Peyer's patch (tissue), 4 donors: ENCODE results near the gene BDNF.

ENCODE experiments used
- POLR2A ChIP-seq, 2 donors: fragments of 450-650 bp; IDR thresholded peaks; one replicate each; pipeline ENCODE4 v1.5.1; 2017; ENCODE audit warnings: antibody characterized with exemption in 2 of 2, mild to moderate bottlenecking in 2 of 2, moderate library complexity in 2 of 2
- TF ChIP-seq, protein P1 (sequence below), 6 experiments: fragments of 450-650 bp in 4 of 6; fragments of 200-600 bp in 2 of 6; sonication (generic) in 1 of 6; IDR thresholded peaks; one replicate each; pipeline ENCODE4 v1.5.1; 2017 to 2019; ENCODE audit warnings: antibody characterized with exemption in 6 of 6, mild to moderate bottlenecking in 3 of 6, moderate library complexity in 1 of 6

GRCh38 chr11:27696961-27697360 is 3.3 kb downstream of the BDNF start:
- TF ChIP-seq, protein P1, sequence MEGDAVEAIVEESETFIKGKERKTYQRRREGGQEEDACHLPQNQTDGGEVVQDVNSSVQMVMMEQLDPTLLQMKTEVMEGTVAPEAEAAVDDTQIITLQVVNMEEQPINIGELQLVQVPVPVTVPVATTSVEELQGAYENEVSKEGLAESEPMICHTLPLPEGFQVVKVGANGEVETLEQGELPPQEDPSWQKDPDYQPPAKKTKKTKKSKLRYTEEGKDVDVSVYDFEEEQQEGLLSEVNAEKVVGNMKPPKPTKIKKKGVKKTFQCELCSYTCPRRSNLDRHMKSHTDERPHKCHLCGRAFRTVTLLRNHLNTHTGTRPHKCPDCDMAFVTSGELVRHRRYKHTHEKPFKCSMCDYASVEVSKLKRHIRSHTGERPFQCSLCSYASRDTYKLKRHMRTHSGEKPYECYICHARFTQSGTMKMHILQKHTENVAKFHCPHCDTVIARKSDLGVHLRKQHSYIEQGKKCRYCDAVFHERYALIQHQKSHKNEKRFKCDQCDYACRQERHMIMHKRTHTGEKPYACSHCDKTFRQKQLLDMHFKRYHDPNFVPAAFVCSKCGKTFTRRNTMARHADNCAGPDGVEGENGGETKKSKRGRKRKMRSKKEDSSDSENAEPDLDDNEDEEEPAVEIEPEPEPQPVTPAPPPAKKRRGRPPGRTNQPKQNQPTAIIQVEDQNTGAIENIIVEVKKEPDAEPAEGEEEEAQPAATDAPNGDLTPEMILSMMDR (IDR thresholded peaks at IDR 0.05), result no peak
- no peak for TF ChIP-seq POLR2A (IDR thresholded peaks at IDR 0.05)
